22Rv1 (cell line): ENCODE measurements around the gene CPLX1.

Experiments
- H3K27ac ChIP-seq: fragments of 450-650 bp; 2 replicates; pipeline ENCODE4 v1.5.1; 2017
- CTCF ChIP-seq: fragments of 450-650 bp; IDR thresholded peaks from 2 replicates; pipeline ENCODE4 v1.5.1; 2017; ENCODE audit warnings: mild to moderate bottlenecking
- ZFX ChIP-seq: fragments of 450-650 bp; IDR thresholded peaks from 2 replicates; pipeline ENCODE4 v1.6.1; 2017; ENCODE audit warnings: antibody characterized with exemption, borderline replicate concordance

Gene CPLX1

GRCh38 chr4:821181-821591, 4.7 kb downstream of the CPLX1 start:
- TF ChIP-seq ZFX (no peak), CTCF (no peak)
- H3K27ac ChIP-seq: no peak overlapping the region

GRCh38 chr4:820230-821172, 5.4 kb downstream of the CPLX1 start:
- no peak for TF ChIP-seq ZFX
- no peak for TF ChIP-seq CTCF
- H3K27ac ChIP-seq: no peak overlapping the region

- no peak overlapping the region for H3K27ac ChIP-seq
- TF ChIP-seq CTCF: no peak
- TF ChIP-seq ZFX: no peak
Measured at GRCh38 chr4:819401-820229, 6.3 kb downstream of the CPLX1 start.

- TF ChIP-seq ZFX (no peak), CTCF (no peak)
- no peak overlapping the region for H3K27ac ChIP-seq
Measured at GRCh38 chr4:818106-818921, 7.6 kb downstream of the CPLX1 start.

- no peak for TF ChIP-seq CTCF
- no peak for TF ChIP-seq ZFX
- 0 out of 2 replicates have a peak overlapping the region, but pooled peaks have one; percentile 23 for H3K27ac ChIP-seq
Measured at GRCh38 chr4:815464-816146, 10.3 kb downstream of the CPLX1 start.

GRCh38 chr4:814312-814850, 11.5 kb downstream of the CPLX1 start:
- no peak for TF ChIP-seq ZFX
- no peak for TF ChIP-seq CTCF
- H3K27ac ChIP-seq: no peak overlapping the region
